ENCODE measurements around the gene IL17C. TPM values are rescaled to one million over a fixed set of nuclear protein-coding genes. Genes with fewer than 3 reads are reported as not detected.

The IL17C gene
- total and polyA plus RNA-seq, 2 donors (not counting 1 experiment from before 2014, with no cell fraction given) = 1.3 to 1.5 TPM

GRCh38 chr16:88618956-88619667 lies 19.3 kb upstream of the IL17C start:
- Histone ChIP-seq H4K20me1 (ENCODE audit: control insufficient read depth, insufficient read depth, low read length, poor library complexity, severe bottlenecking) (peaks cover 86% of the 10 kb centered on the region), H3K9ac (ENCODE audit: low read length) (no peak overlapping the region), H3K36me3 (replicated peaks in 1 of 2; ENCODE audit: control extremely low read depth in 1 of 2, control insufficient read depth in 1 of 2, extremely low read depth in 1 of 2, insufficient read depth in 2 of 2, low read length in 1 of 2) (peaks cover 0 to 54% of the 10 kb centered on the region in 2 experiments), H3K4me3 (ENCODE audit: control extremely low read depth in 1 of 5, extremely low read depth in 1 of 5, insufficient read depth in 1 of 5, low read depth in 2 of 5, low read length in 4 of 5) (no peak overlapping the region), H3K27ac (ENCODE audit: low read length in 2 of 2) (no peak overlapping the region), H2AFZ (ENCODE audit: insufficient read depth, low read depth, low read length, poor library complexity, severe bottlenecking) (no peak overlapping the region), H3K4me1 (ENCODE audit: control insufficient read depth in 2 of 2, insufficient read depth in 2 of 2, low read length in 2 of 2) (no peaks in the 10 kb centered on the region), H3K4me2 (replicated peaks; ENCODE audit: low read depth, low read length, poor library complexity, severe bottlenecking) (no peak overlapping the region), H3K27me3 (replicated peaks in 1 of 4; ENCODE audit: control extremely low read depth in 1 of 4, control insufficient read depth in 3 of 4, insufficient read depth in 4 of 4, low read length in 3 of 4) (no peaks in the 10 kb centered on the region), H3K79me2 (ENCODE audit: control insufficient read depth, insufficient read depth, low read length) (peaks cover 61% of the 10 kb centered on the region), H3K9me3 (ENCODE audit: control extremely low read depth in 1 of 3, control insufficient read depth in 2 of 3, insufficient read depth in 1 of 3, low read length in 2 of 3) (no peaks in the 10 kb centered on the region)
- intact Hi-C loops (cut with micrococcal nuclease) = no loop called here
- Mint-ChIP-seq H3K27ac (no peak overlapping the region), H3K27me3 (no peaks in the 10 kb centered on the region), H3K4me1 (no peaks in the 10 kb centered on the region), H3K4me3 (no peak overlapping the region), H3K9me3 (ENCODE audit: insufficient read depth) (no peaks in the 10 kb centered on the region)
- no peak for DNase-seq
- no peak for ATAC-seq (ENCODE audit: low read depth)
- POLR2A ChIA-PET = interaction anchor here (0.6 to 1.8 kb wide), 2 partner anchors 11 to 14 kb away, joined by 4 to 6 read pairs; no protein-coding TSS in a partner anchor
- WGBS (ENCODE audit: insufficient coverage) = 97% methylated on average over 19 of the region's 19 CpGs
- CTCF ChIA-PET = no interaction called here
- TF ChIP-seq CTCF (IDR thresholded peaks at IDR 0.05) (no peak), EZH2 (IDR thresholded peaks at IDR 0.05; ENCODE audit: borderline replicate concordance, insufficient read depth, low read depth, low read length, poor library complexity, severe bottlenecking) (no peak)

All from B cell (primary cell).